T-helper 1 cell treated with Interleukin-12 subunit alpha and Interleukin-12 subunit beta and Interleukin-4 antibody, amounts not matched to agents 30 μg/mL and 1 μg/mL, for 36 hours (primary cell): Measurements from ENCODE around the gene VAV2.

Experiments used
- H3K27ac Mint-ChIP-seq: one replicate; pipeline ENCODE4 v1.8.0; 2021; ENCODE audit warnings: mild to moderate bottlenecking, mixed read lengths
- H3K27me3 Mint-ChIP-seq: one replicate; pipeline ENCODE4 v1.8.0; 2021; ENCODE audit warnings: low read depth, mixed read lengths
- H3K36me3 Mint-ChIP-seq: one replicate; pipeline ENCODE4 v1.8.0; 2021; ENCODE audit warnings: low read depth, mixed read lengths
- H3K4me1 Mint-ChIP-seq: one replicate; pipeline ENCODE4 v1.8.0; 2021; ENCODE audit warnings: low read depth, mixed read lengths
- H3K4me3 Mint-ChIP-seq: one replicate; pipeline ENCODE4 v1.8.0; 2021; ENCODE audit warnings: mild to moderate bottlenecking, moderate library complexity, mixed read lengths
- H3K9me3 Mint-ChIP-seq: one replicate; pipeline ENCODE4 v1.8.0; 2021; ENCODE audit warnings: mixed read lengths

VAV2 gene

DNA sequence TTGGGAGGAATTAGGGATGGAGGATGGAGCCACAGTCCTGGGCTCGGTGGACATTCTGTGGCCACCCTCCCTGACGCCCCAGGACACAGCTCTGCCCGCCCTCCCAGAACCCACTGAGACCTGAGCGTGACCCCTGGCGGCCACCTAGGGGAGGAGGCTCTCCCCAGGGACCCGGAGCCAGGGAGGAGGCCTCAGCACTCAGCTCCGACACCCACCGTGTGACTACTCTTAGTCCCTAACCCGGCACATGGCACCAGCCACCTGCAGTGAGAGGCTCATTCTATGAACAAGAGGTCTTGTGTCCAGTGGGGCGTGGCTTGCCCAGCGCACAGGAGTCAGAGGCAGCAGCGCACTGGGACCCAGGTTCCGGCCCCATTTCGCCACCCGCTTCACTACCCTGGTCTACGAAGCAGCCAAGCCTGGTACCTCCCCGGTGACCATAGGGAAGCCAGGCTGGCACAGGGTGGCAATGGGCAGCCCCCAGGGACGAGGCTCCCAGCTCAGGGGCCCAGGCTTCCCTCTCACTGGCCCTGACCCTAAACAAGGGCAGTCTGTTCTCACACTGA, 264.2 kb downstream of the VAV2 start:
- Mint-ChIP-seq H3K27me3 (peaks cover 3% of the 10 kb centered on the region), H3K4me3 (no peak overlapping the region), H3K9me3 (no peaks in the 10 kb centered on the region), H3K4me1 (peaks cover 6% of the 10 kb centered on the region), H3K27ac (no peak overlapping the region), H3K36me3 (no peaks in the 10 kb centered on the region)

- Mint-ChIP-seq H3K27me3 (peaks cover 8% of the 10 kb centered on the region), H3K4me3 (no peak overlapping the region), H3K36me3 (no peaks in the 10 kb centered on the region), H3K4me1 (peaks cover 6% of the 10 kb centered on the region), H3K9me3 (no peaks in the 10 kb centered on the region), H3K27ac (no peak overlapping the region)
Observed at GRCh38 chr9:133727277-133727875, 264.7 kb downstream of the VAV2 start.

GRCh38 chr9:133726401-133727276, 265.5 kb downstream of the VAV2 start:
- peaks cover 11% of the 10 kb centered on the region for H3K27me3 Mint-ChIP-seq
- no peak overlapping the region for H3K27ac Mint-ChIP-seq
- no peaks in the 10 kb centered on the region for H3K9me3 Mint-ChIP-seq
- H3K4me1 Mint-ChIP-seq: peaks cover 6% of the 10 kb centered on the region
- no peaks in the 10 kb centered on the region for H3K36me3 Mint-ChIP-seq
- H3K4me3 Mint-ChIP-seq: no peak overlapping the region

- H3K4me1 Mint-ChIP-seq: peaks cover 6% of the 10 kb centered on the region
Observed at GRCh38 chr9:133725886-133726285, 266.2 kb downstream of the VAV2 start.

GRCh38 chr9:133718563-133719315, 273.4 kb downstream of the VAV2 start:
- H3K27me3 Mint-ChIP-seq: peaks cover 22% of the 10 kb centered on the region
- peaks cover 2% of the 10 kb centered on the region for H3K4me1 Mint-ChIP-seq
- H3K4me3 Mint-ChIP-seq: no peak overlapping the region
- H3K9me3 Mint-ChIP-seq: no peaks in the 10 kb centered on the region
- no peaks in the 10 kb centered on the region for H3K36me3 Mint-ChIP-seq
- no peak overlapping the region for H3K27ac Mint-ChIP-seq

More at GRCh38 chr9:133725886-133726285, 266.2 kb downstream of the VAV2 start:
- Mint-ChIP-seq H3K9me3 (no peaks in the 10 kb centered on the region), H3K27me3 (peaks cover 17% of the 10 kb centered on the region), H3K27ac (no peak overlapping the region), H3K36me3 (no peaks in the 10 kb centered on the region), H3K4me3 (no peak overlapping the region)

DNA sequence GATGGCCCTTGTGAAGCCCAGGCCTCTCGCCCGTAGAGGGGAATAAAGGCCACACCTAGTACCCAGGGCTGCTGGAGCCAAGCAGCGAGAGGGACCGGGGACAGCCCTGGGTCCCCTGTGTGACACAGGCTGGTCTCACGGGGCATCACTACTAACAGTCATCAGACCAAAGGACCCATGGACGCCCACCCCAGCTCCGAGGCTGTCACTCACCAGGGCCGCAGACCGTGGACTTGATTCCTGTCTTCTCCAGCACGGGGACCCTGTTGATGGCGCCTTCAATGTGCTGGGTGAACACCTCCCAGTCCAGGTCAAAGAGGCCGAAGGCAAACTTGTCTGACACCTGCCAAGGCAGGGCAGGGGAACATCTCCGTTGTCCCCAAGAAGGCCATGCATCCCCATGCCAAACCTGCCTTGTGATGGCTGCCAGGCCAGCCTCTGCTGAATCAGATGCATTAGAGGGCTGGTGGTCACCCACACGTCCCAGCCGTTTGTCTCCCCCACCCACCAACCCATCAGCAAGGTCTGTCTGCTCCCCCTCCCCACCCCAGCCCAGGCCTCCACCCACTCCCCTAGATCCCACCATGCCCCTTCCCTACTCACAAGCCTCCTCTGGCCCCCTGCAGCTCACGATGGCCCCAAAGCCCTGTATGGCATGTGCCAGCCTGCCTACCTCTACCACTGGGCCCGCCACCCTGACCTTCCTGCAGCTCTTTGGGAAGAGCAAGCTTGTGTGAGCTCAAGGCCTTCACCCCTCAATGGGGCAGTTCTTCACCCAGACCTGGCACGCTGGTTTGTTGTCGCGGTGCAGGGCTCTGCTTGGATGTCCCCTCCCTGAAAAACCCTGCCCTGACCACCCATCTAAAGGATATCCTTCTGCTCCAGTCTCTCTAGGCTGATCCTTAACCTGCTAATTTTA, 274.8 kb downstream of the VAV2 start:
- peaks cover 14% of the 10 kb centered on the region for H3K27me3 Mint-ChIP-seq
- H3K27ac Mint-ChIP-seq: no peak overlapping the region
- no peaks in the 10 kb centered on the region for H3K9me3 Mint-ChIP-seq
- H3K4me1 Mint-ChIP-seq: peaks cover 2% of the 10 kb centered on the region
- no peaks in the 10 kb centered on the region for H3K36me3 Mint-ChIP-seq
- H3K4me3 Mint-ChIP-seq: no peak overlapping the region

DNA sequence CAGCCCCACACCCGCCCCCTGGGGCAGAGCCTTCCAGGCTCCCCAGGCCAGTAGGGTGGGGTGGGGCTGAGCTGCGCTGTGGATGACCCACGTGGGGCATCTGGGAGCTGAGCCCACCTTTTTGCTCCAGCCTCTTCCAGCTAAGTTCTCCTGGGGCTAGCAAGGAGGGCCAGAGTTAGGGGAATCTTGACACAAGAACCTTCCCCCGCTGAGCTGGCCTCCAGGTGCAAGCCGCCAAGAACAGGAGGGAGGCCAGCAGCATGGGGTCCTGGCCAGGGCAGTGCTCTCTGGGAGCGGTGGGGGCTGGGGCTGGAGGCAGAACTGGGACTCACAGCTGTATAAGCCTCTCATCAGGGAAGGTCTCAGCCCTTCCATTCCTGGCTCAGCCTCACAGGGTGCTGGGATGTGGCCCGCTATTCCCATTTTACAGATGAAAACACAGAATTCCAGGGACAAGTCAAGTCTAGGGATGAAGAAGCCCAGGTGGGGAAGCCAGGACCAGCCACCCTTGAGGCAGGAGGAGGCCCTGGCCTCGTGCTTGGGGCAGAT, 275.5 kb downstream of the VAV2 start:
- Mint-ChIP-seq H3K4me3 (no peak overlapping the region), H3K9me3 (no peaks in the 10 kb centered on the region), H3K4me1 (peaks cover 2% of the 10 kb centered on the region), H3K27ac (no peak overlapping the region), H3K36me3 (no peaks in the 10 kb centered on the region), H3K27me3 (peaks cover 10% of the 10 kb centered on the region)

DNA sequence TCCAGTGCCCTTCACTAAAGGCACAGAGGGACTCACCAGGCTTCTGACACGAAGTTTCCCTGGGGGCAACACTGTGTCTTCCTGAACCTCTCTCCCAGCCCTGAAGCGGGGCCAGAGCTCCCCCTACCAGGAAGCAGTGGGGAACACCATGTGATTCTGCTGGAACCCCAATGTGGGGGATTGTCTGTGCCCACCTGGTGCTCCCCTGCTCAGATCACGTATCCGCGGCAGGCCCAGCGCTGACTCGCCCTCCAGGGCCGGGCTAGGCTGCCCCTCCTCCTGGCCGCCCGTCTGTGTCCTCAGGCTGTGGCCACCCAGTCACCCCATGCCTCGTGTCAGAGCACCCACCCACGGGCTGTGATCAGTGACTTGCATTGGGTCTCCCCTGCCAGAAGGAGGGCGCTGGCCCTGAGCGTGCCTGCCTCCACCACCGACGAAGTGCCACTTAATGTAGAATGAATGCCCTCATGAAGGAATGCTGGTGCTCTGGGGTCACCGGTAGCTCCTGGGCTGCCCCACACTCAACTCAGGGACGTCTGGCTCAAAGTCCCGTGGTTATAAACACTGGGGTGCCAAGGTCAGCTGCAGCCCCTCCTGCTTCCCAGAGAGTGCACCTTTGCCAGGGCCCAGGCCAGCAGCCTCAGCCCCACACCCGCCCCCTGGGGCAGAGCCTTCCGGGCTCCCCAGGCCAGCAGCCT, 276.1 kb downstream of the VAV2 start:
- no peaks in the 10 kb centered on the region for H3K9me3 Mint-ChIP-seq
- H3K36me3 Mint-ChIP-seq: no peaks in the 10 kb centered on the region
- peaks cover 2% of the 10 kb centered on the region for H3K4me1 Mint-ChIP-seq
- peaks cover 5% of the 10 kb centered on the region for H3K27me3 Mint-ChIP-seq
- H3K4me3 Mint-ChIP-seq: no peak overlapping the region
- H3K27ac Mint-ChIP-seq: no peak overlapping the region

DNA sequence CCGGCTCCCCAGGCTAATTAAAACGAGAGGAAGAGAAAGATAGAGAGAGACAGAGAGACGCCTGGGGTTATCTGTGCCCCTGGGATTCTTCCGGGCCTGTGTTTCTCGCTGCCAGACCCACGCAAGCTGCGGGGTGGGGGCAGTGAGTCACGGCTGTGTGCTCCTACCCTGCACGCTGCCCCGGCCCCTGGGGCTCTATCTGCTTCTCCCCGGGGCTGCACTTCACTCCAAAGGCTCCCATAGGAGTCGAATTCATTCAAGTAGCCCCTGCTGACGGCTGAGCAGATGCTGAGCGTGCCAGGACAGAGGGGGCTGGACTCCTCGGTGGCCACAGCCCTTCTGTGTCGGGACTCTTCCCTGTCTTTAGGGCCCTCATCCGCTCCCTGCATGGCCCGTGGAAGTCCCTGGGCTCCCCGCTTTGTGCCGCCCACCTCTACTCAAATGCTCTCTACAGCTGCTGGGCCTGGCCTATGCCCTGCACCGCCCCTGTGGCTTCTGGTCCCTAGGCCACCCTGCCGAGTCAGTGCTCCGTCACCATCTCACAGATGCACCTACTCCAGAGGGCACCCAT, 276.7 kb downstream of the VAV2 start:
- H3K36me3 Mint-ChIP-seq: no peaks in the 10 kb centered on the region
- no peaks in the 10 kb centered on the region for H3K9me3 Mint-ChIP-seq
- H3K27ac Mint-ChIP-seq: no peak overlapping the region

DNA sequence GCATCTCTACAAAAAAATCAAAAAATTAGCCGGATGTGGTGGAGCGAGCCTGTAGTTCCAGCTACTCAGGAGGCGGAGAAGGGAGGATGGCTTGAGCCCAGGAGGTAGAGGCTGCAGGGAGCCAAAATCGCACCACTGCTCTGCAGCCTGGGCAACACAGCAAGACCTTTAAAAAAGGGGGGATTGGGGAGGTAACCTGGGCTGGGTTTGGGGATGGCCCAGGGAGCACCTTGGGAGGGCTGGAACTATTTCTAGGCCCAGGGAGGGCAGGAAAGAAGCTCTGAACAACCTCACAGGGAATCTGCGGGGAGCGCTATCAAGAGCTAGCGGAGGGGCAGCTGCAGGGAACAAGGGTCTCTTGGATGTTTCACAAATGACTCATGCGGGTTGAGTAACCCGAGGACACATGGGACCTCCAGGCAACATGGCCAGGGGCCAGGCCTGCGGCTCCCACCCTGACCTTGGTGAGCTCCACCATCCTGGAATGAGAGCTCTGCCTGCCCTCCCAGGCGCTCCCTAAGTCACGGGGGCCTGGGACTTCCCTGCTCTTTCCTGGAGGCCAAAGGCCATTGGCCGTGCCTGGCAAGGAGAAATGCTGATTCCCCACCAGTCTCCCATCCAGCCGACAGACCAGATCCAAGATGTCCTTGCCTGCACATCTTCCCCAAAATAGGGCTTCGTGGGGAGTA, 277.4 kb downstream of the VAV2 start:
- no peaks in the 10 kb centered on the region for H3K9me3 Mint-ChIP-seq
- no peaks in the 10 kb centered on the region for H3K36me3 Mint-ChIP-seq
- no peak overlapping the region for H3K4me3 Mint-ChIP-seq
- H3K27ac Mint-ChIP-seq: no peak overlapping the region
- H3K4me1 Mint-ChIP-seq: peaks cover 2% of the 10 kb centered on the region
- H3K27me3 Mint-ChIP-seq: no peaks in the 10 kb centered on the region

More for the DNA sequence above, 276.7 kb downstream of the VAV2 start:
- Mint-ChIP-seq H3K4me3 (no peak overlapping the region), H3K27me3 (no peaks in the 10 kb centered on the region), H3K4me1 (peaks cover 2% of the 10 kb centered on the region)

GRCh38 chr9:133713960-133714495, 278.1 kb downstream of the VAV2 start:
- H3K27me3 Mint-ChIP-seq: peaks cover 4% of the 10 kb centered on the region
- H3K4me3 Mint-ChIP-seq: no peak overlapping the region
- no peaks in the 10 kb centered on the region for H3K36me3 Mint-ChIP-seq
- H3K27ac Mint-ChIP-seq: no peak overlapping the region
- H3K9me3 Mint-ChIP-seq: no peaks in the 10 kb centered on the region
- H3K4me1 Mint-ChIP-seq: peaks cover 7% of the 10 kb centered on the region
